Omental fat pad (tissue), 4 donors: Measurements from ENCODE around the gene OSTC. TPM values are rescaled to one million over a fixed set of nuclear protein-coding genes. Genes with fewer than 3 reads are reported as not detected.

Experiments used
- ATAC-seq: fragments of 150-250 bp; one replicate; pipeline ENCODE4 v1.9.1; 2016; ENCODE audit warnings: mild to moderate bottlenecking, moderate library complexity; ENCODE audit not compliant: low FRiP score
- DNase-seq: peaks from one replicate; pipeline ENCODE4 v3.0.0-alpha.2; 2019; ENCODE audit warnings: low spot score
- total RNA-seq, 4 donors: library from RNA; depleted of rRNA; stranded (reverse); fragments of >200 nt; gene quantifications; one replicate each; pipeline ENCODE4 v1.1.0, GENCODE V29; 2016
- TF ChIP-seq, protein P1 (sequence below), 3 donors: fragments of 450-650 bp; IDR thresholded peaks; one replicate each; pipeline ENCODE4 v1.5.1; 2016 to 2017; ENCODE audit warnings: antibody characterized with exemption in 3 of 3, mild to moderate bottlenecking in 3 of 3, moderate library complexity in 2 of 3

OSTC gene
- total RNA-seq, 4 donors from 2014 or later, result 50.6 to 79.0 (median 74.8) TPM

- no peak for DNase-seq
- ATAC-seq, result no peak
- TF ChIP-seq, protein P1, sequence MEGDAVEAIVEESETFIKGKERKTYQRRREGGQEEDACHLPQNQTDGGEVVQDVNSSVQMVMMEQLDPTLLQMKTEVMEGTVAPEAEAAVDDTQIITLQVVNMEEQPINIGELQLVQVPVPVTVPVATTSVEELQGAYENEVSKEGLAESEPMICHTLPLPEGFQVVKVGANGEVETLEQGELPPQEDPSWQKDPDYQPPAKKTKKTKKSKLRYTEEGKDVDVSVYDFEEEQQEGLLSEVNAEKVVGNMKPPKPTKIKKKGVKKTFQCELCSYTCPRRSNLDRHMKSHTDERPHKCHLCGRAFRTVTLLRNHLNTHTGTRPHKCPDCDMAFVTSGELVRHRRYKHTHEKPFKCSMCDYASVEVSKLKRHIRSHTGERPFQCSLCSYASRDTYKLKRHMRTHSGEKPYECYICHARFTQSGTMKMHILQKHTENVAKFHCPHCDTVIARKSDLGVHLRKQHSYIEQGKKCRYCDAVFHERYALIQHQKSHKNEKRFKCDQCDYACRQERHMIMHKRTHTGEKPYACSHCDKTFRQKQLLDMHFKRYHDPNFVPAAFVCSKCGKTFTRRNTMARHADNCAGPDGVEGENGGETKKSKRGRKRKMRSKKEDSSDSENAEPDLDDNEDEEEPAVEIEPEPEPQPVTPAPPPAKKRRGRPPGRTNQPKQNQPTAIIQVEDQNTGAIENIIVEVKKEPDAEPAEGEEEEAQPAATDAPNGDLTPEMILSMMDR (IDR thresholded peaks at IDR 0.05), result no peak
These were observed 38.0 kb upstream of the OSTC start for GRCh38 chr4:108612365-108612764.

DNA sequence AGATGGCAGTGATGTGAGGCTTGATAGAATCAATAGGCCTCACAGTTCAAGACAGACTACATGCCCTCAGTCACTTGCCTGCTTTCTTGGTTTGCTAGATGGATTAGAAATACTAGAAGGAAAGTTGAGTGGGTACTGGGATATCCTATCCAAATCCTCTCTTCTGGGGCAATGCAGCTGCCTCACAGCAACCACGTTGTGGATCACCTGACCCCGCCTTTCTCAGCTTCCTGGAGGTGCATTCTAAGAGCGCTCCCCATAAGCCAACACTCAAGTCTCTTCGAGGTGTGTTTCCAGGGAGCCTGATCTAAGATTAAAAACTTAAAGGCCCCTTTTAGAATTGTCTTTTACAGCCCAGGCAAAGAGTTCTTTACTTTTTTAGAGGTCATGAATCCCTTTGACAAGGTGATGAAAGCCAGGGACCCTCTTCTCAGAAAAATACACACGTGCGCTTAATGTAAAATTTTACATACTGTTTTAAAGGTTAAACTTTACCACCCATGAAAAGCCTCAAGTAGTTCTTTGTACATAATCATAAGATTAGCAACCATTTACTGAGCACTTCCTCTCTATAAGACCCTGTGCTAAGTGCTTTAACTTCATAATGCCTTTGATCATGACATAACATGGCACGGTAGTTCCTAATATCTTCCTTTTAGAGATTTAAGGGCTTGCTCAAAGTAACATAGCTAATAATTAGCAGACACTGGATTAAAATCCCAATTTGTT lies 30.9 kb upstream of the OSTC start:
- DNase-seq (no peak), ATAC-seq (peak; percentile 7)
- TF ChIP-seq, protein P1 (IDR thresholded peaks at IDR 0.05), result no peak

DNA sequence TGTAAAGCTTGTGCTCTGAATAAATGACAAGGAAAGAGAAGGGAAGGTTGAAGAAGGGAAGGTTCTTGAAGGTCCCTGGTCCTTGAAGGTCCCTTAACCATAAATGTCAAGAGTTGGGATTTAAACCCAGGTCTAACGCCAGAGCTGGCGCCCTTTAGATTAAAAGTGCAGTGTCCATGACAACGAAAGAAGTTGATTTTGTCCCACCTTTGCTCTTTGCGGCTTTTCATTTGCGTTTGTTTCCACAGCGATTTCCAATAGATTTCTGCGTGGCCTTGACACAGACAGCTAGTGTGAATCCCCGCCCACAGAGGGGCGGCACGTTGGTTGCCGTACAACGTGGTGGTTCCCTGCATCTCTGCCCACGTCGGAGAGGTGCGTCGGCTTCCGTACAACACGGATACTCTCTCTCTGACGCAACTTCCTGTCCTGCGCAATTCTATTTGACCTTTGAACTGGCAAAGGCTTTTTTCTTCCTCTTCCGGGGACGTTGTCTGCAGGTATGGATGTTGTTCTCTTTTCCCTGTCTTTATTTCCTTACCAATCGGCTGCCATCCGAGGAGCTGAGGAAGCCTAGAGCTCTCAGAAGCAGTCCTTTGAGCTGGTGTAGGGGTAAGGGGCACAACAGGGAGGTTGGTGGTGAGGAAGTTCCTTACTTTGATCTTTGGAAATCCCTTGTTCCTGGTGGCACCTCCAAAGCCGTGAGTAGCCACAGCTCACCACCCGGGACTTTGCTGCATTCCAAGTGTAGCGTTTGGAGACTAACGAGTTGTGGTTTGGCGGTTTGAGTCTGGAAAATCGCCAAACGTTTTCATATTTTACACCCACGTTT lies 30.1 kb upstream of the OSTC start, which contains the start of gene RPL34:
Gene RPL34 (plus strand): TSS at position 476 of the 832 bp plus-strand sequence. CDS start 1,384 bp downstream, outside the sequence.
- TF ChIP-seq, protein P1 (IDR thresholded peaks at IDR 0.05), result no peak
- peak; percentile 100 for ATAC-seq
- peak; percentile 92 for DNase-seq

- TF ChIP-seq, protein P1 (IDR thresholded peaks at IDR 0.05), result no peak
- ATAC-seq (no peak), DNase-seq (no peak)
These were observed 29.2 kb upstream of the OSTC start for GRCh38 chr4:108620933-108621905.

- TF ChIP-seq, protein P1 (IDR thresholded peaks at IDR 0.05), result no peak
- DNase-seq, result no peak
- ATAC-seq, result no peak
These were observed 28.4 kb upstream of the OSTC start for GRCh38 chr4:108622022-108622421.

GRCh38 chr4:108622828-108623227 lies 27.6 kb upstream of the OSTC start:
- ATAC-seq, result no peak
- TF ChIP-seq, protein P1 (IDR thresholded peaks at IDR 0.05), result no peak

More at GRCh38 chr4:108622828-108623227, 27.6 kb upstream of the OSTC start:
- DNase-seq, result no peak
